Psoas muscle (tissue), 8 donors: ENCODE measurements around the gene DBF4. TPM values are rescaled to one million over a fixed set of nuclear protein-coding genes. Genes with fewer than 3 reads are reported as not detected.

Experiments used
- ATAC-seq, 4 donors: fragments of 200-7000 bp; cut with Tn5 transposase; one replicate each; pipeline ENCODE4 v1.9.1; 2020; ENCODE audit warnings: moderate library complexity in 3 of 4, mild to moderate bottlenecking in 2 of 4
- DNase-seq, 2 donors: peaks; one replicate each; pipeline ENCODE4 v3.0.0-alpha.2; 2020
- H3K27ac ChIP-seq: fragments of 200-600 bp; one replicate; pipeline ENCODE4 v1.8.0; 2022
- H3K27me3 ChIP-seq, 3 donors: fragments of 200-600 bp in 1 of 3; one replicate each; pipeline versions ENCODE4 v1.6.1 to v1.8.0; 2013 to 2022; ENCODE audit warnings: low read length in 2 of 3, mild to moderate bottlenecking in 2 of 3, moderate library complexity in 1 of 3; ENCODE audit not compliant: insufficient read depth in 3 of 3
- H3K36me3 ChIP-seq, 2 donors: fragments of 200-600 bp in 1 of 2; one replicate each; pipeline versions ENCODE4 v1.6.1 to v1.8.0; 2013 to 2022; ENCODE audit warnings: low read depth in 1 of 2, mild to moderate bottlenecking in 1 of 2, moderate library complexity in 1 of 2; ENCODE audit not compliant: insufficient read depth in 1 of 2
- H3K4me1 ChIP-seq: fragments of 200-600 bp; one replicate; pipeline ENCODE4 v1.8.0; 2022
- H3K4me3 ChIP-seq: fragments of 200-600 bp; one replicate; pipeline ENCODE4 v1.8.0; 2022; ENCODE audit warnings: mild to moderate bottlenecking
- H3K9me3 ChIP-seq: fragments of 200-600 bp; one replicate; pipeline ENCODE4 v1.8.0; 2022
- CTCF ChIP-seq: fragments of 200-600 bp; IDR thresholded peaks from one replicate; pipeline ENCODE4 v1.8.0; 2022; ENCODE audit warnings: antibody characterized with exemption
- WGBS, 3 donors: extraction: QIAGEN DNeasy Blood & Tissue Kit; methylation state at CpG; one replicate each; pipeline versions ENCODE4 v1.1.6 to v1.1.7; 2013; 5-methylcytosine and 5-hydroxymethylcytosine counted together
- intact Hi-C, 2 donors: fragments of 100-400 bp; cut with DNase I; formaldehyde crosslinking; loops; one replicate each; pipeline versions ENCODE4 v1.11.0 to v1.14.2; 2022
- polyA plus RNA-seq, 3 donors: library from polyadenylated mRNA; stranded (reverse); fragments of 200-250 nt; gene quantifications; one replicate each; pipeline ENCODE4 v1.2.3, GENCODE V29; 2013
- total RNA-seq, 4 donors: library from RNA; stranded (reverse); fragmentation: NEBNext Ultra II Directional in 2 of 4; extraction: Animal tissue kit (Norgen Biotek cat#: 25700) in 2 of 4; gene quantifications; one replicate each; pipeline versions ENCODE4 v1.2.1 to v1.2.4, GENCODE V29; 2021 to 2023
- donor health status: healthy with polysubstance abuse.
- donor health status: DM: no; HTN: no; CAD: no; lungs with moderate emphysema.
- donor health status: Bipolar disorder and iron deficiency.
- donor health status: healthy.
- donor health status: DM: yes; HTN: yes; CAD: no.
- donor health status: DM: no; HTN: no; CAD: no.
- donor health status: DM: no; HTN: no; CAD: no.
- donor health status: DM: yes; HTN: yes; CAD: no.

DBF4 gene
- total and polyA plus RNA-seq, 7 donors = 1.5 to 5.3 (median 2.3) TPM

- ATAC-seq = no peak
- DNase-seq = no peak
- no peak for TF ChIP-seq CTCF
- intact Hi-C loops = no loop called here
- 52 to 88% (median 55%) methylated on average over 1 of the region's 1 CpG for WGBS, 3 donors
- Histone ChIP-seq H3K27ac (no peak overlapping the region), H3K4me1 (no peaks in the 10 kb centered on the region), H3K4me3 (no peak overlapping the region), H3K27me3 (no peaks in the 10 kb centered on the region), H3K9me3 (no peaks in the 10 kb centered on the region), H3K36me3 (peaks cover 0 to 40% of the 10 kb centered on the region in 2 donors)
Measured at GRCh38 chr7:87837597-87837996, 38.7 kb upstream of the DBF4 start.

- 84 to 94% (median 90%) methylated on average over 1 of the region's 1 CpG for WGBS, 3 donors
- Histone ChIP-seq H3K27ac (no peak overlapping the region), H3K27me3 (no peaks in the 10 kb centered on the region), H3K36me3 (peaks cover 0 to 48% of the 10 kb centered on the region in 2 donors), H3K4me1 (no peaks in the 10 kb centered on the region), H3K4me3 (no peak overlapping the region), H3K9me3 (no peaks in the 10 kb centered on the region)
- TF ChIP-seq CTCF = no peak
- DNase-seq = no peak
- intact Hi-C loops = no loop called here
- no peak for ATAC-seq
Measured at GRCh38 chr7:87850836-87851593, 25.3 kb upstream of the DBF4 start.

GRCh38 chr7:87852306-87852705, 24.0 kb upstream of the DBF4 start:
- intact Hi-C loops = no loop called here
- peaks cover 1 to 49% of the 10 kb centered on the region in 2 donors for H3K36me3 ChIP-seq

GRCh38 chr7:87853237-87853864, 22.9 kb upstream of the DBF4 start:
- intact Hi-C loops = no loop called here
- WGBS, 3 donors = 79 to 81% (median 81%) methylated on average over 1 of the region's 1 CpG
- no peak overlapping the region for H3K27ac ChIP-seq
- H3K9me3 ChIP-seq = no peaks in the 10 kb centered on the region
- DNase-seq (no peak), ATAC-seq (no peak)
- H3K27me3 ChIP-seq = no peaks in the 10 kb centered on the region
- no peak overlapping the region for H3K4me3 ChIP-seq
- peaks cover 2 to 60% of the 10 kb centered on the region in 2 donors for H3K36me3 ChIP-seq
- TF ChIP-seq CTCF = no peak
- no peaks in the 10 kb centered on the region for H3K4me1 ChIP-seq

More at GRCh38 chr7:87852306-87852705, 24.0 kb upstream of the DBF4 start:
- no peak for TF ChIP-seq CTCF
- DNase-seq (no peak), ATAC-seq (no peak)
- Histone ChIP-seq H3K4me3 (no peak overlapping the region), H3K27me3 (no peaks in the 10 kb centered on the region), H3K27ac (no peak overlapping the region), H3K4me1 (no peaks in the 10 kb centered on the region), H3K9me3 (no peaks in the 10 kb centered on the region)
- 97 to 98% (median 98%) methylated on average over 6 of the region's 6 CpGs for WGBS, 3 donors
